Measurements from ENCODE around the gene NFKB1.
"Not testable (repeated sequence)": the region's sequence is repeated elsewhere in the genome, so short reads cannot be mapped to it uniquely, and the experiment has no call there.

NFKB1 gene, protein sequence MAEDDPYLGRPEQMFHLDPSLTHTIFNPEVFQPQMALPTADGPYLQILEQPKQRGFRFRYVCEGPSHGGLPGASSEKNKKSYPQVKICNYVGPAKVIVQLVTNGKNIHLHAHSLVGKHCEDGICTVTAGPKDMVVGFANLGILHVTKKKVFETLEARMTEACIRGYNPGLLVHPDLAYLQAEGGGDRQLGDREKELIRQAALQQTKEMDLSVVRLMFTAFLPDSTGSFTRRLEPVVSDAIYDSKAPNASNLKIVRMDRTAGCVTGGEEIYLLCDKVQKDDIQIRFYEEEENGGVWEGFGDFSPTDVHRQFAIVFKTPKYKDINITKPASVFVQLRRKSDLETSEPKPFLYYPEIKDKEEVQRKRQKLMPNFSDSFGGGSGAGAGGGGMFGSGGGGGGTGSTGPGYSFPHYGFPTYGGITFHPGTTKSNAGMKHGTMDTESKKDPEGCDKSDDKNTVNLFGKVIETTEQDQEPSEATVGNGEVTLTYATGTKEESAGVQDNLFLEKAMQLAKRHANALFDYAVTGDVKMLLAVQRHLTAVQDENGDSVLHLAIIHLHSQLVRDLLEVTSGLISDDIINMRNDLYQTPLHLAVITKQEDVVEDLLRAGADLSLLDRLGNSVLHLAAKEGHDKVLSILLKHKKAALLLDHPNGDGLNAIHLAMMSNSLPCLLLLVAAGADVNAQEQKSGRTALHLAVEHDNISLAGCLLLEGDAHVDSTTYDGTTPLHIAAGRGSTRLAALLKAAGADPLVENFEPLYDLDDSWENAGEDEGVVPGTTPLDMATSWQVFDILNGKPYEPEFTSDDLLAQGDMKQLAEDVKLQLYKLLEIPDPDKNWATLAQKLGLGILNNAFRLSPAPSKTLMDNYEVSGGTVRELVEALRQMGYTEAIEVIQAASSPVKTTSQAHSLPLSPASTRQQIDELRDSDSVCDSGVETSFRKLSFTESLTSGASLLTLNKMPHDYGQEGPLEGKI

DNA sequence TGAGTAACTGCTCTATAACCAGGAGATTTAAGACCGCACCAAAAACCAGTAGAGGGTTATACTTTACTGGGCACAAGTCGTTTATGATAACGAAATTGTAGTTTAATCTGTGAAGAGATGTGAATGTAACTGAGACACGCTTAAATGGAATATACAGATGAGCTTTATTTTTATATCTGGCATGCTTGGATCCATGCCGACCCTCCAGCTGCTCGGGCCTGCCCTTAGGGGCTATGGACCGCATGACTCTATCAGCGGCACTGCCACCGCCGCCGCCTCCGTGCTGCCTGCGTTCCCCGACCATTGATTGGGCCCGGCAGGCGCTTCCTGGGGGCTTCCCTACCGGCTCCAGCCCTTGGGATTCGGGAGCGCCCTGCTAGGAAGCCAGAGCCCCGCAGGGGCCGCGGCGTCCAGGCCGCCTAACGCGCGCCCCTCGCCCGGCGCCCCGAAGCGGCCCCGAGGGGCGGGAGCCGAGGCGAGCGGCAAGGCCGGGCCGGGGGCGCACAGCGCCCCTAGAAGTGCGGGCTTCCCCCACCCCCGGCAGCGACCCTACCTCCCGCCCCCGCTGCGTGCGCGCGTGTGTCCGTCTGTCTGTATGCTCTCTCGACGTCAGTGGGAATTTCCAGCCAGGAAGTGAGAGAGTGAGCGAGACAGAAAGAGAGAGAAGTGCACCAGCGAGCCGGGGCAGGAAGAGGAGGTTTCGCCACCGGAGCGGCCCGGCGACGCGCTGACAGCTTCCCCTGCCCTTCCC, at the start of gene NFKB1:
Gene NFKB1, plus strand, starts transcription at position 664 of the 751 bp plus-strand sequence. CDS start 24,160 bp downstream, outside the sequence.
- DNase-seq (ENCODE audit: low read depth) = peak; percentile 79

GRCh38 chr4:102452854-102453253, 48.3 kb upstream of the NFKB1 start:
- no peak for DNase-seq (ENCODE audit: low read depth)

- no peak for DNase-seq (ENCODE audit: low read depth)
Observed at GRCh38 chr4:102453827-102454226, 47.3 kb upstream of the NFKB1 start.

- no peak for DNase-seq (ENCODE audit: low read depth)
Observed at GRCh38 chr4:102454268-102454667, 46.9 kb upstream of the NFKB1 start.

- DNase-seq (ENCODE audit: low read depth) = no peak
Observed at GRCh38 chr4:102454981-102455685, 46.0 kb upstream of the NFKB1 start.

GRCh38 chr4:102455750-102456149, 45.4 kb upstream of the NFKB1 start:
- DNase-seq (ENCODE audit: low read depth) = no peak

- DNase-seq (ENCODE audit: low read depth) = peak; percentile 24
Observed at GRCh38 chr4:102466298-102466697, 34.9 kb upstream of the NFKB1 start.

DNA sequence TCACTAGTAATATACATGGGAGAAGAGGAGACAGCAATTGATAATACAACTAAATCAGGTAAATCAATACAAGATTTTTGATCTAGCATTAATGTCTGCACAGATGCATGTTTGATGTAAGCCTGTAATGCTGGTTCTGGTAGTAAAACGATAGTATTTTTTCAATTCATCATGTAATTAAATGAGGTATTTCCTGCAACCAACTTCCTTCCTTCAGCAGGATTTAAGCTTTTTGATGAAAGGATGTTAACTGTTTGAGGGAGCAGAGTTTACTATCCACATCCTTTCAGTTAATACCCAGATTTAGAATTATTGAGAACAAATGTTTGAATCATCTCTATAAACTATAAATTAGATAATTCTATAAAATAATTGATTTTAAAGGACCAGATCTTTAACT, 31.4 kb upstream of the NFKB1 start:
- no peak for DNase-seq (ENCODE audit: low read depth)

DNA sequence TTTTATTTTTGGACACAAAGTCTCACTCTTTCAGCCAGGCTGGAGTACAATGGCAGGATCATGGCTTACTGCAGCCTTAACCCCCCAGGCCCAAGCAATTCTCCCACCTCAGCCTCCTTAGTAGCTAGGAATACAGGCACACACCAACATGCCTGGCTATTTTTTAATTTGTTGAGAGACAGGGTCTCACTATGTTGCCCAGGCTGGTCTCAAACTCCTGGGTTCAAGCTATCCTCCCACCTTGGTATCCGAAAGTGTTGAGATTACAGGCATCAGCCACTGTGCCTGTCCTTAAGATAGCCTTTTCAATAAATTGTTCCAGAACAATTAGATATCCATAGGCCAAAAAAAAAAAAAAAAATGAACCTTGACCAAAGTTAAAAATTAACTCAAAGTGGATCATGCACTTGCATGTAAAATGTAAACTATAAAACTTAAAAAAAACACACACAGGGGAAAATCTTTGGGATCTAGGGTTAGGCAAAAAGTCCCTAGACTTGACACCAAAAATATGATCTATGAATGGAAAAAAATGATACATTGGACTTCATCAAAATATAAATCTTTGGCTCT, 28.6 kb upstream of the NFKB1 start:
- no peak for DNase-seq (ENCODE audit: low read depth)

DNA sequence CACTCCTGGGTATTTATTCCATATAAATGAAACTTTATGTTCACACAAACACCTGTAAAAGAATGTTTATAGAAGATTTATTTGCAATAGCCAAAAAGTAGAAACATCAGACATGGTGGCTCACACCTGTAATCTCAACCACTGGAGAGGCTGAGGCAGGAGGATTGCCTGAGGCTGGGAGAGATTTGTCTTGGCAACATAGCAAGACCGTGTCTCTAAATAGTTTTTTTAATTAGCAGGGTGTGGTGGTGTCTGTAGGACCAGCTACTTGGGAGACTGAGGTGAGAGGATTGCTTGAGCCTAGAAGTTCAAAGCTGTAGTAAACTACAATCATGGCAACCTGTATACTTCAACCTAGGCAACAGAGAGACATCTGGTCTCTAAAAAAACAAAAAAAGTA, 27.7 kb upstream of the NFKB1 start:
- no peak for DNase-seq (ENCODE audit: low read depth)

GRCh38 chr4:102474736-102475504, 26.2 kb upstream of the NFKB1 start:
- no peak for DNase-seq (ENCODE audit: low read depth)

DNA sequence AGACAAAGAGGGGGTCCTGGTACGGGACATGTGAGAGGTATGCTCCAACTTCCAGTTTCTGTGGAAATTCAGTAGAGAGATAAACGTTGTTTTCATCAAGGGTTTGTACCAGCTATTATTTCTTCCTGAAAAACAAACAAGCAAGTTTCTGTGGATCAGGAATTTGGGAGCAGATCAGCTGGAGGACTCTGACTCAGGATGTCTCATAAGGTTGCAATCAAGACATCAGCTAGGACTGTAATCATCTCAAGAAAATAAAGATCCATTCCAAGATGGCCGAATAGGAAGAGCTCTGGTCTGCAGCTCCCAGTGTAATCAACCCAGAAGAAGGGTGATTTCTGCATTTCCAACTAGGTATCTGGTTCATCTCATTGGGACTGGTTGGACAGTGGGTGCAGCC, 23.5 kb upstream of the NFKB1 start:
- DNase-seq (ENCODE audit: low read depth) = peak; percentile 61

- no peak for DNase-seq (ENCODE audit: low read depth)
Observed at GRCh38 chr4:102478186-102478585, 23.0 kb upstream of the NFKB1 start.

GRCh38 chr4:102479832-102480231, 21.3 kb upstream of the NFKB1 start:
- DNase-seq (ENCODE audit: low read depth) = not testable (repeated sequence)

DNA sequence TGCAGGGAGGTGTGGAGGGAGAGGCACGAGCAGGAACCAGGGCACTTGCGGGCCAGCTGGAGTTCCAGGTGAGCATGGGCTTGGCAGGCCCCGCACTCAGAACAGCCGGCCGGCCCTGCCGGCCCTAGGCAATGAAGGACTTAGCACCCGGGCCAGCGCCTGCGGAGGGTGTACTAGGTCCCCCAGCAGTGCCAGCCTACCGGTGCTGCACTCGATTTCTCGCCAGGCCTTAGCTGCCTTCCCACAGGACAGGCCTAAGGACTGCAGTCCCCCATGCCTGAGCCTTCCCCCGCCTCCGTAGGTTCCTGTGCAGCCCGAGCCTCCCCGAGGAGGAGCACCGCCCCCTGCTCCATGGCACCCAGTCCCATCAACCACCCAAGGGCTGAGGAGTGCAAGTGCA, 18.0 kb upstream of the NFKB1 start:
- DNase-seq (ENCODE audit: low read depth) = no peak

GRCh38 chr4:102483990-102484692, 17.0 kb upstream of the NFKB1 start:
- not testable (repeated sequence) for DNase-seq (ENCODE audit: low read depth)

- peak; percentile 61 for DNase-seq (ENCODE audit: low read depth)
Observed at GRCh38 chr4:102492531-102493241, 8.5 kb upstream of the NFKB1 start.

GRCh38 chr4:102493257-102493656, 7.9 kb upstream of the NFKB1 start:
- no peak for DNase-seq (ENCODE audit: low read depth)

DNA sequence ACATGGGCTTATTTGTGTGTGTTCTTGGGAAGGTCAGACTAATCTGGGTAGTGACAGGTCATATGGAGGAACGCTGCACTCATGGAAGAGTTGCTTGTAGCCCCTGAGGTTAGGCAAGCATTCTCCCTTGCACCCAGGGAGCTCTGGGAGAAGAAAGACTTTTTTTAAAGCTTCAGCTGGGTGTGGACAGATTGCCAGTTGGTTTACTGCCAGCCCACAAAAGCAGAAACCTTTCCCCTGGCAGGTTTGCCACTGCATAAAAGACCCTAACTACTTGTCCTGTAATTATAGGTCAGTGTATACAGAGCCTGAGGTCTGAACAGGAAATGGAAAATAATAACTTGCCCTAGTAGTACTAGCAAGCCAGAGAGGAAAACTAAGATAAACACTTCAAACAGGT, 7.4 kb upstream of the NFKB1 start:
- DNase-seq (ENCODE audit: low read depth) = no peak

Measured in amniotic epithelial cell (primary cell).